Sigmoid colon (tissue), 3 donors: ENCODE results near the gene TBL3.

Source experiments
- CTCF ChIP-seq, 4 experiments: fragments of 450-650 bp in 3 of 4; fragments of 200-600 bp in 1 of 4; IDR thresholded peaks; one replicate each; pipeline ENCODE4 v1.5.1; 2016 to 2019; ENCODE audit warnings: antibody characterized with exemption in 4 of 4, mild to moderate bottlenecking in 3 of 4, moderate library complexity in 2 of 4
- POLR2A ChIP-seq, 2 donors: fragments of 450-650 bp; IDR thresholded peaks; one replicate each; pipeline ENCODE4 v1.6.1; 2016; ENCODE audit warnings: antibody characterized with exemption in 2 of 2, mild to moderate bottlenecking in 2 of 2, moderate library complexity in 2 of 2

GRCh38 chr16:1926271-1926670, 45.6 kb upstream of the TBL3 start:
- no peak for TF ChIP-seq CTCF (IDR thresholded peaks at IDR 0.05)
- TF ChIP-seq POLR2A (IDR thresholded peaks at IDR 0.05) = no peak
